Fibroblast of lung (primary cell): ENCODE measurements around the gene GAB2.

Experiments
- CTCF ChIP-seq, 2 donors: IDR thresholded peaks in 1 of 2; conservative IDR thresholded peaks in 1 of 2; 1 replicate in 1 of 2; 2 replicates in 1 of 2; pipeline ENCODE4 v1.5.1; 2011 to 2012; ENCODE audit warnings: low read length in 2 of 2, control low read depth in 1 of 2, inconsistent platforms in 1 of 2, low read depth in 1 of 2, mild to moderate bottlenecking in 1 of 2
- EZH2 ChIP-seq: IDR thresholded peaks from 2 replicates; pipeline ENCODE4 v1.5.1; 2012; ENCODE audit warnings: low read length, control low read depth, mild to moderate bottlenecking; ENCODE audit errors: missing control alignments

DNA sequence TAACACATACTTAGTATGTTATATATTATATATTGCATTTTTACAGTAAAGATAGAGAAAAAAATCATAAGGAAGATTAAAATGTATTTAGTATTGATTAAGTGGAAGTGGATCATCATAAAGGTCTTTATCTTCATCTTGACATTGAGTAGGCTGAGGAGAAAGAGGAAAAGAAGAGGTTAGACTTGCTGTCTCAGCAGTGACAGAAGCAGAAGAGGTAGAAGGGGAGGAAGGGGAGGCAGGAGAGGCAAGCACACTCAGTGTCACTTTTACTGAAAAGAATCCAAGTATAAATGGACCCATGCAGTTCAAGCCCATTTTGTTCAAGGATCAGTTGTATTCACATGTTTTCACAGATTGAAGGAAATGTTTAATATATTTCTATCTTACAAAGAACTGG, 69.7 kb downstream of the GAB2 start:
- TF ChIP-seq CTCF (conservative IDR thresholded peaks at IDR 0.05 in 1 of 2, IDR thresholded peaks at IDR 0.05 in 1 of 2; ENCODE audit: low read depth in 1 of 2, low read length in 2 of 2) (no peak), EZH2 (no peak)
